H1 (cell line): Measurements from ENCODE around the gene ARMC9. TPM values are rescaled to one million over a fixed set of nuclear protein-coding genes. Genes with fewer than 3 reads are reported as not detected.

Experiments
- CTCF ChIA-PET: fragments of 300-600 bp; sonication (Branson Sonifier 250); formaldehyde crosslinking; loops from one replicate; lab custom pipeline; 2021; ENCODE audit not compliant: partially characterized antibody; lab: Charles Lee
- POLR2A ChIA-PET: fragments of 300-600 bp; sonication (Branson Sonifier 250); formaldehyde crosslinking; loops from one replicate; lab custom pipeline; 2021; ENCODE audit warnings: inconsistent platforms; ENCODE audit not compliant: partially characterized antibody; lab: Charles Lee
- DNase-seq, 2 experiments: peaks; one replicate each; pipeline versions ENCODE4 v3.0.0 to v3.0.0-alpha.2; 2010 to 2022; ENCODE audit warnings: low spot score in 2 of 2, low read depth in 1 of 2, mixed read lengths in 1 of 2
- FAIRE-seq: peaks from 2 replicates; lab custom pipeline; 2011; peaks lifted over from hg19 to GRCh38; lab: Jason Lieb, UNC
- H2AFZ ChIP-seq: 2 replicates; pipeline ENCODE4 v1.8.1; 2012; ENCODE audit warnings: low read length, inconsistent platforms
- H2AK5ac ChIP-seq: 2 replicates; pipeline ENCODE4 v1.6.1; 2013; ENCODE audit warnings: low read depth, low read length
- H2BK120ac ChIP-seq: replicated peaks from 2 replicates; pipeline ENCODE3; 2013; ENCODE audit warnings: low read depth, low read length, inconsistent platforms
- H2BK12ac ChIP-seq: 2 replicates; pipeline ENCODE4 v1.6.1; 2013; ENCODE audit warnings: low read depth, low read length
- H2BK15ac ChIP-seq: 2 replicates; pipeline ENCODE4 v1.6.1; 2013; ENCODE audit warnings: low read length
- H2BK20ac ChIP-seq: 2 replicates; pipeline ENCODE4 v1.6.1; 2013; ENCODE audit warnings: low read length
- H2BK5ac ChIP-seq: 2 replicates; pipeline ENCODE4 v1.6.1; 2013; ENCODE audit warnings: low read depth, low read length
- H3K14ac ChIP-seq: 2 replicates; pipeline ENCODE4 v1.6.1; 2013; ENCODE audit warnings: inconsistent platforms; ENCODE audit not compliant: insufficient read length
- H3K18ac ChIP-seq: 2 replicates; pipeline ENCODE4 v1.6.1; 2013; ENCODE audit warnings: low read length; ENCODE audit errors: extremely low read depth
- H3K23ac ChIP-seq: 2 replicates; pipeline ENCODE4 v1.6.1; 2013; ENCODE audit warnings: inconsistent platforms; ENCODE audit not compliant: insufficient read length
- H3K23me2 ChIP-seq: 2 replicates; pipeline ENCODE4 v1.6.1; 2013; ENCODE audit warnings: low read depth, low read length
- H3K27ac ChIP-seq: 2 replicates; pipeline ENCODE4 v1.6.1; 2011; ENCODE audit warnings: low read depth, low read length, inconsistent platforms
- H3K27me3 ChIP-seq, 4 experiments: replicated peaks in 1 of 4; 1 replicate in 1 of 4; 2 replicates in 3 of 4; pipeline versions ENCODE4 v1.6.1 to v1.8.1; 2011 to 2013; ENCODE audit warnings: low read length in 3 of 4, mild to moderate bottlenecking in 3 of 4, inconsistent platforms in 2 of 4, mixed read lengths in 2 of 4, moderate library complexity in 1 of 4; ENCODE audit not compliant: control insufficient read depth in 3 of 4, insufficient read depth in 3 of 4; ENCODE audit errors: extremely low read depth in 1 of 4
- H3K36me3 ChIP-seq, 4 experiments: 2 replicates each; pipeline versions ENCODE4 v1.6.1 to v1.8.1; 2011 to 2013; ENCODE audit warnings: mild to moderate bottlenecking in 4 of 4, low read length in 3 of 4, moderate library complexity in 2 of 4, control low read depth in 1 of 4, inconsistent platforms in 1 of 4; ENCODE audit not compliant: insufficient read depth in 4 of 4, control insufficient read depth in 2 of 4
- H3K4ac ChIP-seq: replicated peaks from 2 replicates; pipeline ENCODE3; 2013; ENCODE audit warnings: low read length, low read depth, mixed read lengths, inconsistent platforms; ENCODE audit not compliant: insufficient read length
- H3K4me1 ChIP-seq, 4 experiments: replicated peaks in 1 of 4; 1 replicate in 1 of 4; 2 replicates in 3 of 4; pipeline versions ENCODE4 v1.6.1 to v1.8.1; 2011 to 2013; ENCODE audit warnings: low read length in 3 of 4, inconsistent platforms in 2 of 4, mixed read lengths in 1 of 4; ENCODE audit not compliant: insufficient read depth in 4 of 4, control insufficient read depth in 3 of 4
- H3K4me2 ChIP-seq, 2 experiments: 2 replicates each; pipeline versions ENCODE4 v1.6.1 to v1.8.1; 2011 to 2013; ENCODE audit warnings: low read depth in 2 of 2, low read length in 2 of 2, control low read depth in 1 of 2, inconsistent platforms in 1 of 2, mild to moderate bottlenecking in 1 of 2; ENCODE audit not compliant: insufficient read depth in 1 of 2
- H3K4me3 ChIP-seq, 4 experiments: fragments of 200-600, 300-600 bp in 1 of 4; sonication (generic), shearing (Covaris generic), sonication (Bioruptor Twin) in 1 of 4; 2 replicates each; pipeline versions ENCODE4 v1.5.1 to v1.8.1; 2011 to 2016; ENCODE audit warnings: low read length in 4 of 4, low read depth in 3 of 4, control low read depth in 2 of 4, inconsistent platforms in 2 of 4, mild to moderate bottlenecking in 2 of 4, mixed read lengths in 1 of 4, moderate library complexity in 1 of 4; ENCODE audit not compliant: insufficient read depth in 2 of 4; ENCODE audit errors: extremely low read depth in 1 of 4
- H3K56ac ChIP-seq: replicated peaks from 2 replicates; pipeline ENCODE3; 2013; ENCODE audit warnings: low read depth, mild to moderate bottlenecking, mixed read lengths, low read length, inconsistent platforms; ENCODE audit not compliant: insufficient read length
- H3K79me1 ChIP-seq: 2 replicates; pipeline ENCODE4 v1.6.1; 2013; ENCODE audit warnings: low read depth, low read length, control low read depth
- H3K79me2 ChIP-seq, 2 experiments: 2 replicates each; pipeline versions ENCODE4 v1.6.1 to v1.8.1; 2012 to 2013; ENCODE audit warnings: low read length in 2 of 2, mild to moderate bottlenecking in 2 of 2, inconsistent platforms in 1 of 2; ENCODE audit not compliant: insufficient read depth in 2 of 2, control insufficient read depth in 1 of 2
- H3K9ac ChIP-seq, 4 experiments: replicated peaks in 1 of 4; 1 replicate in 1 of 4; 2 replicates in 3 of 4; pipeline versions ENCODE4 v1.6.1 to v1.8.1; 2011 to 2013; ENCODE audit warnings: low read depth in 3 of 4, low read length in 3 of 4, control low read depth in 2 of 4, mild to moderate bottlenecking in 2 of 4, moderate library complexity in 2 of 4, inconsistent platforms in 1 of 4; ENCODE audit errors: extremely low read depth in 1 of 4
- H3K9me3 ChIP-seq, 2 experiments: 2 replicates each; pipeline versions ENCODE4 v1.6.1 to v1.8.1; 2012 to 2013; ENCODE audit warnings: mild to moderate bottlenecking in 2 of 2, moderate library complexity in 2 of 2, control low read depth in 1 of 2, inconsistent platforms in 1 of 2, low read depth in 1 of 2, low read length in 1 of 2, mixed read lengths in 1 of 2; ENCODE audit not compliant: insufficient read depth in 2 of 2
- H4K20me1 ChIP-seq, 2 experiments: replicated peaks in 1 of 2; 2 replicates each; pipeline versions ENCODE3 to v1.8.1; 2011 to 2013; ENCODE audit warnings: inconsistent platforms in 2 of 2, low read length in 2 of 2, mild to moderate bottlenecking in 1 of 2; ENCODE audit not compliant: insufficient read depth in 2 of 2, control insufficient read depth in 1 of 2
- H4K5ac ChIP-seq: 2 replicates; pipeline ENCODE4 v1.6.1; 2013; ENCODE audit warnings: low read length, low read depth, mixed read lengths, inconsistent platforms; ENCODE audit not compliant: insufficient read length
- H4K8ac ChIP-seq: 2 replicates; pipeline ENCODE4 v1.8.0; 2013; ENCODE audit warnings: mild to moderate bottlenecking, moderate library complexity, low read length, inconsistent platforms; ENCODE audit not compliant: insufficient read depth; ENCODE audit errors: extremely low read depth
- H4K91ac ChIP-seq: replicated peaks from 2 replicates; pipeline ENCODE3; 2013; ENCODE audit warnings: low read length, mixed read lengths, inconsistent platforms; ENCODE audit not compliant: insufficient read length
- JUN ChIP-seq: IDR thresholded peaks from 2 replicates; pipeline ENCODE4 v1.6.1; 2011; ENCODE audit warnings: low read depth, mild to moderate bottlenecking, improper control_type of control experiment, low read length
- KDM4A ChIP-seq: IDR thresholded peaks from one replicate; pipeline ENCODE4 v1.7.1; 2012; ENCODE audit warnings: low read depth, mild to moderate bottlenecking, moderate library complexity, low read length, inconsistent platforms; ENCODE audit not compliant: severe bottlenecking
- POLR2AphosphoS5 ChIP-seq: IDR thresholded peaks from 2 replicates; pipeline ENCODE4 v1.6.1; 2011; ENCODE audit warnings: low read depth, low read length
- SP4 ChIP-seq: IDR thresholded peaks from 2 replicates; pipeline ENCODE4 v1.6.1; 2012; ENCODE audit warnings: low read length, inconsistent platforms
- WGBS, 2 experiments: shearing (Covaris generic) in 1 of 2; methylation state at CpG; one replicate each; pipeline versions ENCODE4 v1.1.6 to v1.1.7; 2013 to 2015; ENCODE audit warnings: low lambda C conversion rate in 2 of 2, mixed read lengths in 2 of 2, inconsistent platforms in 1 of 2, low coverage in 1 of 2, missing lambda C conversion rate in 1 of 2; ENCODE audit not compliant: insufficient replicate concordance in 2 of 2, insufficient coverage in 1 of 2, insufficient read length in 1 of 2; ENCODE audit errors: extremely low coverage in 1 of 2, missing lambda C conversion rate in 1 of 2; 5-methylcytosine and 5-hydroxymethylcytosine counted together
- long read RNA-seq, 2 experiments: library from RNA in 1 of 2; library from capped mRNA in 1 of 2; stranded (forward); transcript quantifications; one replicate each; pipeline ENCODE4 v2.0.0, GENCODE V29; 2021; ENCODE audit warnings: inconsistent platforms in 1 of 2
- polyA minus RNA-seq, 3 experiments: library from RNA; depleted of rRNA, polyadenylated mRNA; stranded (reverse); fragments of >200 nt; gene quantifications; 1 replicate in 2 of 3; 2 replicates in 1 of 3; pipeline ENCODE4 v1.2.3, GENCODE V29; 2011
- polyA plus RNA-seq, 7 experiments: library from polyadenylated mRNA; depleted of rRNA in 3 of 7; stranded (reverse) in 5 of 7; unstranded in 2 of 7; fragments of >200 nt in 5 of 7; fragments of 200-250 nt in 2 of 7; gene quantifications; 1 replicate in 5 of 7; 2 replicates in 1 of 7; 4 replicates in 1 of 7; pipeline versions ENCODE4 v1.2.1 to v1.2.3, GENCODE V29; 2011 to 2013; ENCODE audit warnings: missing spikeins in 2 of 7, mixed read lengths in 2 of 7
- total RNA-seq: library from RNA; stranded (reverse); fragmentation: NEBNext Ultra II Directional; extraction: Animal tissue kit (Norgen Biotek cat#: 25700); gene quantifications from 2 replicates; pipeline ENCODE4 v1.2.1, GENCODE V29; 2021

ARMC9 gene, protein sequence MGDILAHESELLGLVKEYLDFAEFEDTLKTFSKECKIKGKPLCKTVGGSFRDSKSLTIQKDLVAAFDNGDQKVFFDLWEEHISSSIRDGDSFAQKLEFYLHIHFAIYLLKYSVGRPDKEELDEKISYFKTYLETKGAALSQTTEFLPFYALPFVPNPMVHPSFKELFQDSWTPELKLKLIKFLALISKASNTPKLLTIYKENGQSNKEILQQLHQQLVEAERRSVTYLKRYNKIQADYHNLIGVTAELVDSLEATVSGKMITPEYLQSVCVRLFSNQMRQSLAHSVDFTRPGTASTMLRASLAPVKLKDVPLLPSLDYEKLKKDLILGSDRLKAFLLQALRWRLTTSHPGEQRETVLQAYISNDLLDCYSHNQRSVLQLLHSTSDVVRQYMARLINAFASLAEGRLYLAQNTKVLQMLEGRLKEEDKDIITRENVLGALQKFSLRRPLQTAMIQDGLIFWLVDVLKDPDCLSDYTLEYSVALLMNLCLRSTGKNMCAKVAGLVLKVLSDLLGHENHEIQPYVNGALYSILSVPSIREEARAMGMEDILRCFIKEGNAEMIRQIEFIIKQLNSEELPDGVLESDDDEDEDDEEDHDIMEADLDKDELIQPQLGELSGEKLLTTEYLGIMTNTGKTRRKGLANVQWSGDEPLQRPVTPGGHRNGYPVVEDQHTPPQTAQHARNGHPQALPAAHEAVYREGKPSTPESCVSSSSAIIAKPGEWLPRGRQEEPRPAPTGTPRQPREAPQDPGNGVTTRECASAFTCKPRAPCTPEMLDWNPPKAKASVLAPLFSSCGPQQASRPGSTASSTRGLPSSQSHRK
- total RNA-seq (33.0 and 36.1 TPM in 2 replicates), polyA plus RNA-seq (2011; rRNA removed) (17.6 and 23.2 TPM in 2 replicates), polyA minus RNA-seq (2011; rRNA and poly(A)+ RNA removed) (65.7 and 72.1 TPM in 2 replicates)
- 33.4 TPM for polyA plus RNA-seq (2011; cell fraction: cytosol; rRNA removed)
- polyA plus RNA-seq (2011; cell fraction: nucleus; rRNA removed) = 36.4 TPM
- 21.9 to 31.6 TPM (median 26.4 TPM) in 4 replicates for polyA plus RNA-seq (2012, experiment 1 of 2)
- polyA plus RNA-seq (2012, experiment 2 of 2) = 10.4 TPM
- polyA plus RNA-seq (2013, experiment 1 of 2) = 18.3 TPM
- polyA plus RNA-seq (2013, experiment 2 of 2) = 18.4 TPM
- 23.5 TPM for polyA minus RNA-seq (2011; cell fraction: cytosol; rRNA and poly(A)+ RNA removed)
- 48.2 TPM for polyA minus RNA-seq (2011; cell fraction: nucleus; rRNA and poly(A)+ RNA removed)
- long read RNA-seq, experiment 1, partial matches to known transcripts = 6 of 14 reads
- long read RNA-seq, experiment 1, other reads (novel, unspliced or antisense) = 8 of 14 reads
- long read RNA-seq, experiment 2, transcript ARMC9-201 (21 exons, 2,300 nt) = major isoform, 7 of 32 reads
- long read RNA-seq, experiment 2, partial matches to known transcripts = 6 of 32 reads
- long read RNA-seq, experiment 2, other reads (novel, unspliced or antisense) = 19 of 32 reads

DNA sequence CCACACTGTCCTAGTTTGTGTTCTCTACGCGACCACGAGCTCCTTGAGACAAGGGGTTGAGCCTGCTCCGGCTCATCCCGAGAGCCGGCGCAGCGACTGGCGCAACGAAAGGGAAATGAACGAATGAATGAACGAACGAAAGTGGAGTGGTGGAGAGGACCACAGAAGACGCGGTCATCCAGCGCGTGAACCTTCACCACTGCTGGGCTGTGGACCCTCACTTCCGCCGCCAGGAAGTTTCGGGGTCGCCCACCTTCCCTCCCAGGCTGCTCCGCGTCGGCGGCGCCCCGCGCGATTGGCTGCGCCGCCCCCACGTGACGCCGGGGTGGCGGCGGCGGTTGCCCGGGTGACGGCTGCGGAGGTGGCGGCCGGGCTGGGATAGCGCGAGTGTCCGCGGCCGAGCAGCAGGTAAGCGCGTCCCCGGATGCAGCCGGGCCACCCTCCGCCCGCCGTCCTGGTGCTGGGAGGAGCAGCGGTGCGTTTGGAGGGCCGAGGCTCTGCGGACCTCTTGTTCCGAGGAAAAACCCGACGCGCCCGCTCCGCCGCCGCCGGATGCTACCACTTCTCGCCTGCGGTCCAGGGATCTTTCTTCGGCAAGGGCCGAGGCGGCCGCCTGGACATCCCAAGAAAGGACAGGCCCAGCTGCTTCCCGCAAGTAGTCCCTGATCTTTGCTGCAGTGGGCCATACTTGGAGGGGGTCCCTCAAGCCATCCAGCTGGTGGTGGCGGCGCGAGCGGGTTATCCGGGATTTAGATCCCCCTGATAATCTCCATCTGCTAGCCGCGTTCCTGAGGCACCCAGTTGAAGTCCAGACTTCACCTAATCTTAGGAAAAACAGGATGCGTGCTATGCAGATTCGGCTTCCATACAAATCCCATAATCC, at the start of gene ARMC9:
TSS of gene ARMC9 (plus strand) at position 341 of the 883 bp plus-strand sequence. CDS start 7,608 bp downstream, outside the sequence.
- H3K23ac ChIP-seq = no peak within 1 kb of the TSS
- peaks cover 5% of the 10 kb centered on the region for H3K23me2 ChIP-seq
- H4K8ac ChIP-seq = peak within 1 kb of the TSS; percentile 66
- H2BK15ac ChIP-seq = peak within 1 kb of the TSS; percentile 81; the same call in 1 of the 2 replicates
- H4K20me1 ChIP-seq = no peaks in the 10 kb centered on the region
- no peak within 1 kb of the TSS for H3K4ac ChIP-seq
- H2BK20ac ChIP-seq = no peak within 1 kb of the TSS
- peaks cover 0 to 4% (median 0%) of the 10 kb centered on the region in 4 experiments; a peak in 2 of 8 replicates for H3K36me3 ChIP-seq
- H3K56ac ChIP-seq = no peak within 1 kb of the TSS
- H3K79me2 ChIP-seq = peaks cover 0 to 8% of the 10 kb centered on the region in 2 experiments; a peak in 2 of 4 replicates
- H3K79me1 ChIP-seq = peaks cover 9% of the 10 kb centered on the region; the same call in 1 of the 2 replicates
- no peak within 1 kb of the TSS for H2AK5ac ChIP-seq
- no peak within 1 kb of the TSS for H2BK12ac ChIP-seq
- H2AFZ ChIP-seq = peak within 1 kb of the TSS; percentile 92
- no peak for FAIRE-seq
- peak in 1 of 2 experiments; percentile 91 for DNase-seq
- H3K27ac ChIP-seq = peak within 1 kb of the TSS; percentile 62
- no peak within 1 kb of the TSS for H2BK120ac ChIP-seq
- peaks cover 0 to 5% (median 2%) of the 10 kb centered on the region in 4 experiments; a peak in 3 of 7 replicates for H3K4me1 ChIP-seq
- H3K27me3 ChIP-seq = no peaks in the 10 kb centered on the region
- H4K91ac ChIP-seq = peak within 1 kb of the TSS; percentile 63
- peak within 1 kb of the TSS; percentile 88 to 89 for H3K4me2 ChIP-seq
- WGBS, 2 experiments = 4% methylated on average over 83 of the region's 83 CpGs; no CpG with 5 or more reads in 1 of the 2 experiments
- H4K5ac ChIP-seq = peak within 1 kb of the TSS; percentile 79
- peak within 1 kb of the TSS; percentile 64 to 90 (median 72) for H3K9ac ChIP-seq
- peaks cover 2 to 3% of the 10 kb centered on the region in 2 experiments; a peak in 1 of 4 replicates for H3K9me3 ChIP-seq
- H3K14ac ChIP-seq = no peak within 1 kb of the TSS
- ChIA-PET POLR2A (interaction anchor here (0.6 to 1.6 kb wide), 7 partner anchors 22 to 265 kb away, joined by 3 to 5 read pairs (median 3); partner anchors contain the start of gene NCL), CTCF (interaction anchor here (0.9 to 1.6 kb wide), 3 partner anchors 15 to 94 kb away, joined by 3 to 4 read pairs (median 3); no protein-coding TSS in a partner anchor)
- peak within 1 kb of the TSS; percentile 79 to 91 (median 88) for H3K4me3 ChIP-seq
- H3K18ac ChIP-seq = peak within 1 kb of the TSS; percentile 97
- peak within 1 kb of the TSS; percentile 94; the same call in 1 of the 2 replicates for H2BK5ac ChIP-seq
- peak; percentile 54 for TF ChIP-seq KDM4A
- no peak for TF ChIP-seq JUN
- TF ChIP-seq POLR2AphosphoS5 = peak; percentile 89
- 0 out of 2 replicates have a peak, but pooled peaks have one; percentile 26 for TF ChIP-seq SP4
